ENCODE results near the gene ZNF729. TPM values are rescaled to one million over a fixed set of nuclear protein-coding genes. Genes with fewer than 3 reads are reported as not detected.

Gene ZNF729
- total and polyA plus RNA-seq, 2 of the 13 experiments (the other 11 are each of a cell fraction or from before 2014, with no cell fraction given), result not detected

DNA sequence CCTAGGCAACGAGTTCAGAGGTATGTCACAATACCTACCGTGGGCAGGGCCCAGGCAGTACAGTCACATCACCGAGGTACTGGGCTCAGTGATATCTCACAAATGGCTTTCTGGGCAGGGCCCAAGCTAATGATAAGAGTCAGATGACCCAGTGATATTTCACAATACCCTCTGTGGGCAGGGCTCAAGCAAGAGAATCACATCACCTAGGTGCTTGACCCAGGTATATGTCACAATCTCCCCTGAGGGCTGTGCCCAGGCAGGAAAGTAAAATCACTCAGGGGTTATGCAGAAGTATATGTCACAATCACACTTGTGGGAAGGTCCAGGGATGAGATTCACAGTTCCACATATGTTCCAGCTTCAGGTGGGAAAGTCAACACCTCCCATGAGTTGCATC, 45.3 kb downstream of the ZNF729 start:
- FAIRE-seq, result no peak
- H4K20me1 ChIP-seq (ENCODE audit: insufficient read depth, low read length), result no peaks in the 10 kb centered on the region
- no peak overlapping the region for H3K4me3 ChIP-seq (replicated peaks in 1 of 3; ENCODE audit: insufficient read depth in 1 of 3, low read depth in 2 of 3, low read length in 3 of 3)
- WGBS (ENCODE audit: low lambda C conversion rate), result no CpG with 5 or more reads among the region's 3 CpGs
- in situ Hi-C loops (cut with HindIII; ENCODE audit: extremely low pct_ligation_motif_present, low pct_unique_long_range_greater_than_20kb) (no loop called here), intact Hi-C loops (cut with micrococcal nuclease; ENCODE audit: unreplicated experiment) (no loop called here)
- no peak overlapping the region for H2AFZ ChIP-seq (ENCODE audit: low read length)
- H3K27ac ChIP-seq (ENCODE audit: extremely low read length, insufficient read depth, low read length), result no peak overlapping the region
- no peak for TF ChIP-seq ZNF737 (CRISPR knock-in tag; IDR thresholded peaks at IDR 0.05; ENCODE audit: borderline replicate concordance)
- TF ChIP-seq CEBPB (IDR thresholded peaks at IDR 0.05; ENCODE audit: borderline replicate concordance, low read depth, low read length), result peak; percentile 27; the same call in 1 of the 2 replicates
- ChIA-PET CTCF (ENCODE audit: low intra/inter-chr PET ratio, low total read pairs) (no interaction called here), POLR2A (no interaction called here)
- BruUV-seq (replicated peaks), result no TSS peak
- no peaks in the 10 kb centered on the region for H3K36me3 ChIP-seq (replicated peaks in 1 of 2; ENCODE audit: control insufficient read depth in 1 of 2, insufficient read depth in 2 of 2, low read length in 2 of 2)
- H3K27me3 ChIP-seq (ENCODE audit: control insufficient read depth in 1 of 2, insufficient read depth in 2 of 2, low read length in 2 of 2), result no peaks in the 10 kb centered on the region
- H3K4me2 ChIP-seq (ENCODE audit: low read depth, low read length), result no peak overlapping the region
- H3K9me3 ChIP-seq (ENCODE audit: low read length), result peaks cover 99% of the 10 kb centered on the region
- no peaks in the 10 kb centered on the region for H3K79me2 ChIP-seq (ENCODE audit: insufficient read depth, low read length)
- H3K4me1 ChIP-seq (ENCODE audit: insufficient read depth, low read length), result no peaks in the 10 kb centered on the region
- no peak for ATAC-seq
- H3K9ac ChIP-seq (ENCODE audit: insufficient read depth, low read depth, low read length), result no peak overlapping the region
- DNase-seq (ENCODE audit: low spot score), result no peak

- Histone ChIP-seq H3K4me3 (replicated peaks in 1 of 3; ENCODE audit: insufficient read depth in 1 of 3, low read depth in 2 of 3, low read length in 3 of 3) (no peak overlapping the region), H3K27ac (ENCODE audit: extremely low read length, insufficient read depth, low read length) (no peak overlapping the region), H3K79me2 (ENCODE audit: insufficient read depth, low read length) (no peaks in the 10 kb centered on the region), H3K4me2 (ENCODE audit: low read depth, low read length) (no peak overlapping the region), H3K9me3 (ENCODE audit: low read length) (peaks cover 98% of the 10 kb centered on the region), H3K4me1 (ENCODE audit: insufficient read depth, low read length) (no peaks in the 10 kb centered on the region), H2AFZ (ENCODE audit: low read length) (no peak overlapping the region), H3K9ac (ENCODE audit: insufficient read depth, low read depth, low read length) (no peak overlapping the region), H3K27me3 (ENCODE audit: control insufficient read depth in 1 of 2, insufficient read depth in 2 of 2, low read length in 2 of 2) (no peaks in the 10 kb centered on the region), H3K36me3 (replicated peaks in 1 of 2; ENCODE audit: control insufficient read depth in 1 of 2, insufficient read depth in 2 of 2, low read length in 2 of 2) (no peaks in the 10 kb centered on the region), H4K20me1 (ENCODE audit: insufficient read depth, low read length) (no peaks in the 10 kb centered on the region)
- no peak for FAIRE-seq
- DNase-seq (ENCODE audit: low spot score), result no peak
- no peak for TF ChIP-seq NFE2L2 (IDR thresholded peaks at IDR 0.05; ENCODE audit: low read length)
- no peak for TF ChIP-seq ISL2 (CRISPR knock-in tag; IDR thresholded peaks at IDR 0.05)
- TF ChIP-seq RCOR2 (CRISPR knock-in tag; IDR thresholded peaks at IDR 0.05), result no peak
- TF ChIP-seq SSRP1 (CRISPR knock-in tag; IDR thresholded peaks at IDR 0.05), result no peak
- POLR2A ChIA-PET, result no interaction called here
- intact Hi-C loops (cut with micrococcal nuclease; ENCODE audit: unreplicated experiment) (no loop called here), in situ Hi-C loops (cut with HindIII; ENCODE audit: extremely low pct_ligation_motif_present, low pct_unique_long_range_greater_than_20kb) (no loop called here)
- no TSS peak for BruUV-seq (replicated peaks)
- ATAC-seq, result no peak
- CTCF ChIA-PET (ENCODE audit: low intra/inter-chr PET ratio, low total read pairs), result no interaction called here
Observed at GRCh38 chr19:22332924-22333323, 46.7 kb downstream of the ZNF729 start.

Measured in HepG2 (cell line).